ENCODE results near the gene AQP1. TPM values are rescaled to one million over a fixed set of nuclear protein-coding genes. Genes with fewer than 3 reads are reported as not detected.

The AQP1 gene
- total and polyA plus RNA-seq, 8 donors: 91.6 to 1,008 (median 183) TPM

GRCh38 chr7:30925913-30926312, 14.3 kb downstream of the AQP1 start:
- Histone ChIP-seq H3K4me3 (no peak overlapping the region), H3K27me3 (no peaks in the 10 kb centered on the region), H3K36me3 (peaks cover 0 to 59% of the 10 kb centered on the region in 2 donors), H3K4me1 (peaks cover 8 to 14% of the 10 kb centered on the region in 2 donors), H3K9me3 (peaks cover 0 to 9% of the 10 kb centered on the region in 2 donors), H3K27ac (no peak overlapping the region)
- no peak for TF ChIP-seq CTCF (IDR thresholded peaks at IDR 0.05)
- peak in 1 of 4 donors; percentile 30 for DNase-seq
- no peak for ATAC-seq
- intact Hi-C loops (cut with DNase I): no loop called here

GRCh38 chr7:30926313-30926712, 14.7 kb downstream of the AQP1 start:
- Histone ChIP-seq H3K27ac (no peak overlapping the region), H3K9me3 (peaks cover 0 to 9% of the 10 kb centered on the region in 2 donors), H3K36me3 (peaks cover 0 to 59% of the 10 kb centered on the region in 2 donors), H3K4me1 (peaks cover 4 to 10% of the 10 kb centered on the region in 2 donors), H3K27me3 (no peaks in the 10 kb centered on the region), H3K4me3 (no peak overlapping the region)
- ATAC-seq (no peak), DNase-seq (peak in 1 of 4 donors; percentile 28)
- intact Hi-C loops (cut with DNase I): no loop called here
- no peak for TF ChIP-seq CTCF (IDR thresholded peaks at IDR 0.05)

GRCh38 chr7:30927040-30927439, 15.4 kb downstream of the AQP1 start:
- Histone ChIP-seq H3K36me3 (peaks cover 0 to 53% of the 10 kb centered on the region in 2 donors), H3K27me3 (no peaks in the 10 kb centered on the region), H3K4me3 (no peak overlapping the region), H3K9me3 (peaks cover 0 to 9% of the 10 kb centered on the region in 2 donors), H3K27ac (no peak overlapping the region), H3K4me1 (peaks cover 0 to 3% of the 10 kb centered on the region in 2 donors)
- intact Hi-C loops (cut with DNase I): no loop called here
- ATAC-seq: no peak
- DNase-seq: peak in 2 of 4 donors; percentile 27 to 33
- TF ChIP-seq CTCF (IDR thresholded peaks at IDR 0.05): no peak

- no peak for ATAC-seq
- no peaks in the 10 kb centered on the region for H3K27me3 ChIP-seq
- H3K4me3 ChIP-seq: no peak overlapping the region
- H3K27ac ChIP-seq: no peak overlapping the region
- DNase-seq: no peak
- peaks cover 0 to 9% of the 10 kb centered on the region in 2 donors for H3K9me3 ChIP-seq
- no peak for TF ChIP-seq CTCF (IDR thresholded peaks at IDR 0.05)
- H3K36me3 ChIP-seq: peaks cover 0 to 48% of the 10 kb centered on the region in 2 donors
- intact Hi-C loops (cut with DNase I): no loop called here
- no peaks in the 10 kb centered on the region for H3K4me1 ChIP-seq
These were observed 15.9 kb downstream of the AQP1 start for GRCh38 chr7:30927559-30927958.

- peaks cover 0 to 9% of the 10 kb centered on the region in 2 donors for H3K9me3 ChIP-seq
- H3K27ac ChIP-seq: no peak overlapping the region
- H3K4me3 ChIP-seq: no peak overlapping the region
- ATAC-seq (no peak), DNase-seq (peak in 1 of 4 donors; percentile 31)
- no peaks in the 10 kb centered on the region for H3K27me3 ChIP-seq
- no peaks in the 10 kb centered on the region for H3K4me1 ChIP-seq
- TF ChIP-seq CTCF (IDR thresholded peaks at IDR 0.05): no peak
- intact Hi-C loops (cut with DNase I): no loop called here
- peaks cover 0 to 41% of the 10 kb centered on the region in 2 donors for H3K36me3 ChIP-seq
These were observed 16.7 kb downstream of the AQP1 start for GRCh38 chr7:30928254-30928872.
